Limb (tissue), 2 donors: Measurements from ENCODE around the gene SPRING1.

Experiments used
- DNase-seq, 2 donors: peaks; one replicate each; pipeline ENCODE4 v3.0.0-alpha.2; 2016; ENCODE audit errors: extremely low spot score in 2 of 2

The SPRING1 gene

DNA sequence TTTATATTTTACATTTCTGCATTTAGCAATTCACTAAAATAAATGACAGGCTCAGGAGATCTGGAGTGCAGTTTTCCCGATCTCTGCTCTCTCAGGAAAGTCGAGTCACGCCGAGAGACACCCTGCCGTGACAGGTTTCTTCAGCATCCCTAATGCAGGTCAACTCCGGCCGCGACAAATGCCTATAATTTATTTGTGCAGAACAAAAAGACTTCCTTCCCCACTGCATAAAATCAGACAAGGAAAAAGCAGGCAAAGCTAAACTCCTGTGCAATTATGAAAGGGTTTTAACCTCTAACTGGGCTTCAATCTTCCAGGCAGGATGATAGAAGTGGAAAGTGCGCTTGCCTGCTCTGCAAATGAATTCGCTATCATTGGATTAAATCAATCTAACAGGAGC, 28.1 kb downstream of the SPRING1 start:
- no peak for DNase-seq

DNA sequence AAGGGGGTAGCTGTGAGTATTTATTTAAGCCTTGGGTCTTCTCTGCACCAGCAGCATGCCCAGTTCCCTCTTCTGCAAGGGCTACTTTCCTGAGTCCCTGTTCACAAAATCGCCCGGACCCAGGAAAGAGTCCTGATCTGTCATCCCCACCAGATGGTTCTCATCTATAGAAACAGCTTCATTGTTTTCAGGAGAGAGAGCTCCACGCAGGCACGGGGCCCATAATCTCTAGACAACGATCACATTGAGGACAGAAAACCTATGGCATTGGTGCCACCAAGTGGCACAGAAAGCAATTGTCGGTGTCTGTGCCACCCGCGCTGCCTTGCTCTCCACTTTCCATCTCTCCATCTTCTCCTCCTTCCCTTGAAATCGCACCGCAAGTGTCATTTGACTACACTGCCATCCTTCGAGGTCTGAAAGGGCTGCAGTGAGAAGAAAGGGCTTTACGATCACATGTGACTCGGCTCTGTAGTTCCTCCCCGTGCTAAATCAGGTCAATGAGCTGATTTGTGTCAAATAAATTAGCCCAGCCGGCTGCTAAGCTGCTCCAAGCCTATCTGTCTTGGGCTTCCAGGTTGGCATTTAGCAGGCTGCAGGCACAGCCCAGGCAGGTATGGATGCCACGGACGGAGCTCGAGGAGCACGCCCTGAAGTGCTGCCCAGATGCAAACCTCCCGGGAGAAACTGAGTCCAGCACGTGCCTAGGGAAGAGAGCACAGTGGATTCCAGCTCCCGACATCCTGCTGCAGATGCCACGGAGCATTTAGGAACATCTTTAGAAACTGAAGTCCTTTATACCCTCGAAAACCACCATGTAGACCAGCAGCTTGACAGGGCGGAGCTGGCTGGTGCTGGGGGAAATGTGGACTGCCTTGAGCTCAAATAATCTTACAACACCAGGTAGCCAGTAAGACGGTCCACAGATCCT, 28.8 kb downstream of the SPRING1 start:
- DNase-seq: peak; percentile 67 to 78

DNA sequence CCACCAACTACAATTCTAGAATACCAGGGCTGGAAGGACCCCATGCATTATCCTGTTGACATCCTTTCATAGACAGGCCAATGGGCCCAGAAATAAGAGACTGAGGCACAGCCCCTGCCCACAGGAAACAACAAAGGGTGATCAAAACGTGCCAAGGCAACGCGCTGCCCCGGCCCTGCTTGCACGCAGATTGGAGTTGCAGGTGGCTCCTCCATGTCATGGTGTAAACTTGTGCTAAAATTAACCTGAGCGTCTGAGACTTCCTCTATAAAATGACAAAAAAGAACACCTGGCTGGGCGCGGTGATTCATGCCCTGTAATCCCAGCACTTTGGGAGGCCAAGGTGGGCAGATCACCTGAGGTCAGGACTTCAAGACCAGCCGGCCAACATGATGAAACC, 30.1 kb downstream of the SPRING1 start:
- DNase-seq: no peak

DNA sequence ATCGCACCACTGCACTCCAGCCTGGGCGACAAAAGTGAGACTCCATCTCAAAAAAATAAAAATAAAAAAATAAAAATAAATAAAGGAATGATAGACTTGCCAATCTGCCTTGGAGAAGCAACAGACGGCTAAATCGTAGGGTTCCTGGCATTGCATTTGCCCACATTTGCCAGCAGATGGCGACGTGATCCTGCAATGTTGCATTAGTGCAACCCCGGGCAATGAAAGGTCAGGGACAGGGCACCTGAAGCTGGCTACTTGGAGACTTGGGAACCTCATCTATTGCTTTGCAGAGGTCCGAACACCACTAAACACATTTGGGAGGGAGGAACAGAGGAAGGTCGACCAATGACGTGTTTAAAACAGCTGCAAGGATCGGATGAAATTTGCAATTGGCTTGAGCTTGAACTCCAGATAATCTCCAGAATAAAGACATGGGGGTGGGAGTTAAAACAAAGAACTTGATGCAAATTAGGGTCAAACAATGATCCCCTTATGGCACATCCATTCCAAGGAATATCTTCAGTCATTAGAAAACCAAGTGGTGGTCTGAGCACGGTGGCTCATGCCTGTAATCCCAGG, 34.6 kb downstream of the SPRING1 start:
- peak; percentile 71 to 73 for DNase-seq

DNA sequence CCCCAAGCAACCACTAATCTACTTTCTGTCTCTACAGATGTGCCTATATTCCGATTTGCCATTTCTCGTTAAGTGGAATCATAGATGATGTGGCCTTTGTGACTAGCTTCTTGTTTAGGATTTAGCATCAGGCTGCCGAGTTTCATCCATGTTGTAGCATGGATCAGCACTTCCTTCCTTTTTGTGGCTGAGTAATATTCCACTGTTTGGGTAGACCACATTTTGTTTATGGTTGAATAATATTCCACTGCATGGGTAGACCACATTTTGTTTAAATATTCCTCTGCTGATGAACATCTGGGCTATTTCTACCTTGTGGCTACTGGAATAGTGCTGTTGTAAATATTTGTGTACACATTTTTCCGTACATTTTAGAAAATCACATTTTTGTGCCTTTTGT, 36.4 kb downstream of the SPRING1 start:
- no peak for DNase-seq

DNA sequence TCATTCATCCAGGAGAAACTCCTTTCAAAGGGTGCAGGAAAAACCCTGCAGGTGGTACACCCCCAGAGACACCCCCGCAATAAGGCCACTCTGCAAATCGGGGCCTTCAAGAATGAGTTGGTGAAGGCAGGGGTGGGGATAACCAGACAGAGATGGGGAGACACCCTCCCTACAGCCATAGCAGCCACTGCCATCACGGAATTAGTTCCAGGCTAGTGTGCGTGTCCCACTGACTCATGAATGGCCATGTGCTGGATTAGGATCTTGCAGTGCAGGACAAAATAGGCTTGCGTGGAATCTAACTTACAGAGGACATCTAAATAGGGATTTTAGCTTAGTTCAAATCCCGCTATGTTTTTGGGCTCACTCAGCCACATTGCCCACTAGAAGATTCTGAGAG, 37.8 kb downstream of the SPRING1 start:
- DNase-seq: no peak

DNA sequence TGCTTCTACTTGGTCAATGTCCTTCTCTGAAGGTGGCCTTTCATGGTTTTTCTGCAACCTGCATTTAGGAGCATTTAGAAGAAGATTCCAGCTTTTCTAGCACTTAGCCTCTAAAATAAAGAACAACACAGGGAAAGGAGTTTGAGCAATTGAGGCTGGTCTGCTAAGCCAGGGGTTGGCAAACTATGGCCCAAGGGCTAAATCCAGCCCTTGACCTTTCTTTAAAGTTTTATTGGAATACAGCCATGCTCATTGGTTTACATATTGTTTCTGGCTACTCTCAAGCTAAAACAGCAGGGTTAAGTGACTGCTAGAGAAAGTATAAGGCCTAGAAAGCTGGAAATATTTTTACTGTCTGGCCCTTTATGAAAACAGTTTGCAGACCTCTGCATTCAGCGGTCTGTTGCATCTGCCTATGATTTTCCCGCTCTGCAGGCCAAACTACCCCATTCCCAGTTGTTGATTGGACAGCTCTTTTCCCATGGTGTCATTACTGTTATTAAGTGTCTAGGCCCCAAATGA, 39.3 kb downstream of the SPRING1 start:
- DNase-seq: no peak

DNA sequence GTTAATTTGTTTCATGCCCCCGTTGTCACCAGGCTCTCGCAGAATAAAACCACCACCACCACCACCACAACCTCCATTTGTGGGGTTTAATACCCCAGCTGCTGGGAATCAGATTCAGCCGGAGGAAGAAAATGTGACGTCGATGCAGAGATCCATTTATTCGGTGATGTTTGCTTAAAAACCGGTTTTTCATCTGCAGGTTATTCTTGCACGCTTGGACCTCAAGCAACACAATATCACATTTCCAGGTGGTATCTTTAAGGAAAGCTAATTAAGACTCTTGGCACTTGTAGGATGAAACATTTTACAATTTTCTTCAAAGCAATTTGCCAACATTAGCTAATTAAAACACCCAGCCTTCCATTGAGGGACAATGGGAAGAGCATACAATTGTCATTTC, 39.8 kb downstream of the SPRING1 start:
- no peak for DNase-seq

DNA sequence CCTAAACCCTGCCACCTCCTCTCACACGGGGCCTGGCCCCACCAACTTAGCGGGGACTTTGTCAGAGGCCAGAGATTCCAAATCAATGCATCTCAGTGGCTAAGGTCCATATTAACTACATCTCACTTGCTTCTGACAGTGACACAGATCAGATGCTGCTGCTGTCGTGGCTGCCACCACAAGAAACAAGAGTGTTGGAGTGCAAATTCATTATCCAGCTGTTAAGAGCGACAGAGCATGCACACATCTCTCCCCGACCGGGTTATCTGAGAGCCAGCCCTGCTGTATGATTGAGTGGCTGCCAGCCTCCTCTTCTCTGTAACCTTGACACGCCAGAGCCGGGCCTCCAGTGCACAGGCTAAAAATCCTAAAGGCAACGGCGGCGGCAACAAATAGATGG, 40.2 kb downstream of the SPRING1 start:
- DNase-seq: no peak

DNA sequence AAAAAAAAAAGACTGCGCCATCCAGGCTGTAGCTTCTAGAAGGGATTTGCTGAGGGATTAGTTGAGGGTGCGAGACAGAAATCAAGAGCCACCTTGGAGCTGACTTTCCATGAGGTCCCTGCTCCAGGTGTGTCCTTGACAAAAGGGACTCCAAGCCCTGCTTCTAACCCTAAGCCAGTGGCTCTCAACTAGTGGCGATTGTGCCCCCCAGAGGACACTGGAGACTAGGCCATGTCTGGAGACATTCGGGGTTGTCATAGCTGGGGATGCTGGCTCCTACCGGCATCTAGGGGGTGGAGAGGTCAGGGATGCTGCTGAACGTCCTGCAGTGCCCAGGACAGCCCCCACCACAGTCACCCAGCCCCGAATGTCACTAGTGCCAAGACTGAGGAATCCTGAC, 40.6 kb downstream of the SPRING1 start:
- DNase-seq: no peak

DNA sequence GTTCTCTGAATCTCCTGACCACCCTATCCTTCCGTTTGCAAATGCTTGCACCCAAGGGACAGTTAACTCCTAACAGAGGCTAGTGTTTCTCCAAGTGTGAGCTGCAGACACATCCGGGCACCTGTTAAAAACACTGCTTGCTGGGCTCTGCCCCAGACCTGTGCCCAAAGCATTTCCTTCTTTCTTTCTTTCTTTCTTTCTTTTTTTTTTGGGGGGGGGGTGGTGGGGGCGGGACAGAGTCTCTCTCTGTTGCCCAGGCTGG, 42.5 kb downstream of the SPRING1 start:
- DNase-seq: no peak

DNA sequence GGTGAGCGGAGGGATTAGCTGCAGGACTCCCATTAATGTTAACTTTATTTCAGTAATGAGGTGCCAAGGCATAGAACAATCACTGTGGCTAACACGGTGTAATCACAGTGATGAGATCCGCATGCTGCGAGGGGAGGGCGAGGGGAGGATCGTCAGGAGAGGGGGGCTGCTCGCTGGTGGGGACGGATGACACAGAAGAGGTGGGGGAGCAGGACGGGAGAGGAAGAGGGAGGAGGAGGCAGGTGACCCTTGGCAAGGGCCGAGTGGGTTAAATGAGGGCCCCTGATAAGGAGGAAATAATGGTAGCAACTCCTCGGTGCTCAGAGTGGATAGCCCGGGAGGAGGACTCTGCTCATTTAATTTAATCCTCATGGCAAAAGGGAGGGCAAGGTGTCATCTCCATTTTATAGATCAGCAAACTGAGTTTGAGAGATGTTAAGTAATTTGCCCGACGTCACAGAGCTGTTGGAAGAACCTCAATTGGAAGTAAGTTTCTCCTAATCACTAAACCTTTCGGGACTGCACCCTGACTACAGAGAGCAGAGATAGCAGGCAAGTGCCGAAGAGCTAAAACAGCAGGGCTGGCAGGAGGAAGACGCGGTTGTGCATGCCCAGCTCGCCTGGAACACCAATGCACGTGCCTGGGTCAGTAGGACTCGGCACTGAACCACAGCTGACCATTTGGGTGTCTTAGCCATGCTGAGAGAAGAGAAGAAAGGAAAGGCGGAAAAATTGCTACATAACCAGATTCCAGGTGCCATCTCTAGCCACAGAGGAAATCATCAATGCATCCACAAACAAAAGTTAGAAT, 43.0 kb downstream of the SPRING1 start:
- DNase-seq: no peak

DNA sequence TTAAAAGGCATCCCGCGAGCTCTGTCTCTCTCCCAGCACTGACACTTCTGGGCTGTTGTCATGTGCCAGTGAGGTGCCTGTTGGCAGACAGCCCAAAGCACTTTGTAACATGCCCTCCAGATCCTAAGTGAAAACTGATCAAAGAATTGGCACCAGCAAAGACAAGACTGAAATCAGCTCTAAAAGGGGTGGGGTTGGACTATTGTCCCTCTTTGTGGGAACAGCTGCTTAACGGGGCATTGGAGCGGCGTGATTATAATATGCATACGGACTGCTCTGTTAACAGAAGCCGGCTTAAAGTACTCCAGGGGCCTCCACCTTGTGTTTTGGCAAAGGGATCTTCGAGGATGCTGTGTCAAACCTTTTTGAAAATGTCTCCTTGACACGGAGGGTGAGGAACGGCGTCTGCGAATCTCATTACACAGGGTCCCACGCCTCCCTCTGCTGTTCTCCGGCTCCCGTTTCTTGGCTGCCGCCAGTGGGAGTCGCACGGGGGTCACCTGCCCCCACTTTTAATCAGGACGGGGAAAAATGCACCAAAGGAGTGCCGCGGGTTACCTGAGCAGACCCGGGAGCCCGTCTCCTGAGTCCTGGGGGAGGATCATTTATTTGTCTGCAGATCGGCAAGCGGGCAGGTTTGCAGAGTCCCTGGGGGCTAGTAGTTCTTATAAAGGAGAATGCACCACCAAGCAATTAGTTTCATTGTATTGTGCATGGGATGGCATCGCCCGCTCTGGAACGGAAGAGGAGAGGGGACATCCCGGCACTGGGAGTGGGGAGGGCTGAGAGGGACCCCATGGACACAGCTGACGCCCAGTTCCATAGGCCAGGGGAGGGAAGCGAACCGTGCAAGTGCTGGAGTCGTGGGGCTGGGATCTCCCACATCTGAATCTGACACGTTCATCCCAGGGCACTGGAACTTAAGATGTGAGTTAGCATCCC, 44.3 kb downstream of the SPRING1 start:
- peak in 1 of 2 donors; percentile 58 for DNase-seq

DNA sequence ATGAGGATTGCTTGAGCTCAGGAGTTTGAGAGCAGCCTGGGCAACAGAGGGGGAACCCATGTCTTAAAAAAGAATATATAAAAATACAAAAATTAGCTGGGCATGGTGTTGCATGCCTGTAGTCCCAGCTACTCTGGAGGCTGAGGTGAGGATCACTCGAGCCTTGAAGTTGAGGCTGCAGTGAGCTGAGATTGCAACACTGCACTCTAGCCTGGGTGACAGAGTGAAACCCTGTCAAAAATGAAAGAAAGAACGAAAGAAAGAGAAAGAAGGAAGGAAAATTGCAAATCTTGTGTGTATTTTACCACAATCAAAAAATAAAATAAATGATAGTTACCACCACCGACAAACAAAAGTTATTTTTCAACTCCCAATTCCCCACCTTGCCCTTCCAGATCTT, 45.3 kb downstream of the SPRING1 start:
- no peak for DNase-seq

DNA sequence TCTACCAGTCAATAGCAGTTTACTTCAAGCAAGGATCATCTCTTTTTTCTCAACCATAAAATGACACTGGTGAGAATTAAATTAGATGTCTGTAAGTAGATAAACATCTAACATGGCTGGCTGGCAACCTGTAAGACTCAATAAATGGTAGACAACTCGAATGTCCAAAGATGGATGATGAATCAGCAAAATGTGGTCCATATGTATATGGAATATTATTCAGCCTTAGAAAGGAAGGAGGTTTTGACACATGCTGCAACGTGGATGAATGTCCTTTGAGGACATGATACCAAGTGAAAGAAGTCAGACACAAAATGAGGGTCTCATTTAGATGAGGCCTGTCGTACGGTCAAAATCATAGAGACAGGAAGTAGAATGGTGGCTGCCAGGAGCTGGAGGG, 46.2 kb downstream of the SPRING1 start:
- no peak for DNase-seq

DNA sequence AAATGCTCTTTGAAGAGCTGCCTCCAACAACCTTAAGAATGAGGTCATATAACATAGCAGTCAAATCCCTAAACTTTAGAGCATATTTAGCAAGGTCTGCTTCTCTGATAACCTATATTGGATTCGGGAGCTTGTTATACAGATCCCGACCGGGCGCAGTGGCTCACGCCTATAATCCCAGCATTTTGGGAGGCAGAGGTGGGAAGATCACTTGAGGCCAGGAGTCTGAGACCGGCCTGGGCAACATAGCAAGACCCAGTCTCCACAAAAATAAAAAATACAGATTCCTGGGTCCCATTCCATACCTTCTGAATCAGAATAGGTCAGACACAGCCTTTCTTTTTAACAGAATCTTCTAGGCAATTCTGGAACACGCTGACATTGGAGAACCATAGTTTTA, 46.7 kb downstream of the SPRING1 start:
- no peak for DNase-seq

DNA sequence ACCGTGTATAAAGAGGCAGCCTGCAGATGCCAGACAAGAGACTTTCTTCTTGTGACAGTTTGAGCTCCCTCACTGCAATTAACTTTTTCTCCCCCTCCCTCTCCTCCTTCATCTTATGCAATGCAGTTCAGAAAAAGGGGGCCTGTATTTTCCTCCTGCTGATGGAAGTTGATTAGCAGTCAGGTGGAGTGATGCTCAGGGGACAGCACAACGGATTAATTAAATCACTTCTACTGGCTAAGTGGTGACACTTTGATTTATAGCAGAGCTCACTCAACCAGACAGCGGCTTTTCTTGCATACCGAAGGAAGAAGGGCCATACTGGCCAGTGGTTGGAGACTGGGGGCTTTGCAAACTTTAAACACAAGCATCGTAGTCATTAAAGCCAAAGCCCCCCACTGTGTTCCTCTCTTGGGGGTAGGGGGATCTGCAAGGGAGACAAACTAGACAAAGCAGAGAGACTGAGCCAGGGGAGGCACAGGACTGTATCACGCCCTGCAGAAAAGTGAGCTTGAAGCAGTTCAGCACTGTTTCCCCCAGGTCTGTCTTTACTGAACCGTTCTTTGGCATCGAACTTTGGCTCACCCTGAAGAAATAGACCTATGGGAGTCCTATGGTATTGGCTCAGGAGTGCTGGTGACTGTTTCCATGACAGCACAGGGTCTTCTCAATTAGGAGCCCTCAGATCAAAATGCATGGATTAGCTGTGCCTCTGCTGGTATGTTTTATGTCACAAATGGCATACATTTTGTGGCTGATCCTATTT, 47.7 kb downstream of the SPRING1 start:
- peak in 1 of 2 donors; percentile 37 for DNase-seq

DNA sequence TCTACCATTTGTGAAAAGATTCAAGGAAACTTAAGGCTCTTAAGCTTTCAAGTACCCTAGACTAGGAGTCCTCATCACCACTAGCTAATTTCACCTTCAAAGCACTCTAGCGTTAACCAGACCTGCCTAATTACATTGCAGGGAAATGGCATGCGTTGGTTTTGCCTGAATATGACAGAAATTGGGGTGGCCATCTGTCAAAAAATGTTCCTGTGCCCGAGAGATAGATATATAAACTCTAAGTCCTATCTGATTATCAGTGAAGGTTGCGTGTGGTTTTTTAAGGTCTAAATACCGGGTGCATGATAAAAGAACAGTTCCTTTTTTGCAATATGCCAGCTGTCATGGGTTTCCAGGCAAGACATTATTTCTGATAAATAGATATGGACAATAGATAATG, 48.3 kb downstream of the SPRING1 start:
- no peak for DNase-seq
